NCI-H1930 (cell line): ENCODE measurements around the gene ADGRL3.
A peak's percentile ranks its signal among the peaks of the same experiment; 100 is the strongest.

Experiments used
- DNase-seq, 2 experiments: peaks; one replicate each; lab custom pipeline; 2025; lab: John Stamatoyannopoulos, UW

Gene ADGRL3

DNA sequence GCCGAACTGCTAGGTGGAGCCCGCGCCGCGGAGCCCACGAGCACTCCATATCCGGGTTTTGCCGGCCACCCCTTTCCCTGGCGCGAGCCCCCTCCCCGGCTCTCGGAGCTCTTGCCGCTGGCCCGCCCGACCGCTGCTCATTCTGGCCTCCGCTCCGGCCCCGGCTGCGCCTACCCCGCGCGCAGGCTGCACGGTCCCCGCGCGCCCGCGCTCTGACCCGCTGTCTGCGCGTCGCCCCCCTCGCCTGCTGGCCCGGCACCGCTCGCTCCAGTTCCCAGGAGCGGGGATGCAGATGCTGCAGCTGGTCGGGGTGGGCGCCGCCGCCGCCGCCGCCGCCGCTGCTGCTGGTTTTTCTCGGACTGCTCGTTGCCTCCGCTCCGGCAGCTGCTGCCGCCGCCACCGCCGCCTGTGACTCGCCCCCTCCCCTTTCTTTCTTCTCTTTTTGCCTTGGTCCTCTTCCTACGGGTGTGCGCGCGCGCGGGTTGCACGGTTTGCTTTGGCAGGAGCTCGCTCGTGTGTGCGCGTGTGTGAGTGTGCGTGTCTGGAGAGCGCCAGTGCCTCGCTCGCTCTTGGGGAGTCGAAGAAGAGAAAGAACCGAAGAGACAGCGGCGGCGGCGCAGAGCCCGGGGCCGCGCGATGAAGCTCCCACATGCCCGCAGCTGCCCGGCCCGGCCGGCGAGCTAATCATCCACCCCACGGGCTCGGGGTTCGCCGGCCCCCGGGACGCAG is at the start of gene ADGRL3:
ADGRL3 (plus strand) TSS at position 140 of the 729 bp plus-strand sequence.
- peak; percentile 48 to 63 for DNase-seq

DNA sequence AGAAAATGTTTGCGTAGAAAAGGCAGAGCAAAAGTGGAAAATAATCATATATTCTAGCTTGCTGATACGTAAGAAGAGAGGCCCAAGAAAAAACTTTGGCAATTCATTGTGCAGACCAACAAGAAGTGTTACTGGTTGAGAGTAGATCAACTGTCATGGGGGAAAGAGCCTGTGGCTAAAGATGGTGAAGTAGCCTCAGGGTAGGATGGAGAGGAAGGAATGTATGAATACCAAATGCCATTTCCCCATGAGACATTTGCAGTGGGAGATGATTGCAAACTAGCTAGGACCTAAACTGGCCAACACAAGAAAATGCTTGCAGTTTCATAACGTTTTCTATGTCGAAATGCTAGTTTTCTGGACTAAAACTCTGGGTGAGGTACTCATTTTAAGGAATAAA is 47.7 kb upstream of the ADGRL3 start:
- DNase-seq: no peak

DNA sequence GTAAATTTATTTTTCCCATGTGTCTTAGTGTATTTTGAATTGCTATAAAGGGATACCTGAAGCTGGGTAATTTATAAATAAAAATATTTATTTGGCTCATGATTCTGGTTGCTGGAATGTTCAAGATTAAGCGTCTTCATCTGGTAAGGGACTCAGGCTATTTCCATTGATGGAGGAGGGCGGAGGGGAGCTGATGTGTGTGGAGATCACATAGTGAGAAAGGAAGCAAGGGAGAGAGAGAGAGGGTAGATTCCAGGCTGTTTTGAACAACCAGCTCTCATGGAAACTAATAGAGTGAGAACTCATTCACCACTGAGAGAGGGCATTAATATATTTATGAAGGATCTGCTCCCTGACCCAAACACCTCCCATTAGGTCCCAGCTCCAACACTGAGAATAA is 39.6 kb upstream of the ADGRL3 start:
- no peak for DNase-seq

DNA sequence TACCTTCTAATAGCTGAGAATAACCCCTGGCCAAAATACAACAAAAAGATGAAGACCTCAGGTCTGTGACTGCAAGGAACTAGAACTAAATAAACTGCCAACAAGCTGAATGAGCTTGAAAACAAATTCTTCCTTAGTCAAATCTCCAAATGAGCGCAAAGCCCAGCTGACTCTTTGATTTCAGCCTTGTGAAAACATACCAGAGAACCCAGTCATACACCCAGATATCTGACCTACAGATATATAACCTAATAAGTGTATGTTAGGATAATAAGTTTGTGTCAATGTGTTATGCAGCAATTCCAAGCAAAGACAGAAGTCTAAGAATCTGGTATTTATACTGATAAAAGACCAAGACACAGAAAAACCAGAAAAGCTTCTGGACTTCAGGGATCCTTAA is 38.0 kb upstream of the ADGRL3 start:
- no peak for DNase-seq

DNA sequence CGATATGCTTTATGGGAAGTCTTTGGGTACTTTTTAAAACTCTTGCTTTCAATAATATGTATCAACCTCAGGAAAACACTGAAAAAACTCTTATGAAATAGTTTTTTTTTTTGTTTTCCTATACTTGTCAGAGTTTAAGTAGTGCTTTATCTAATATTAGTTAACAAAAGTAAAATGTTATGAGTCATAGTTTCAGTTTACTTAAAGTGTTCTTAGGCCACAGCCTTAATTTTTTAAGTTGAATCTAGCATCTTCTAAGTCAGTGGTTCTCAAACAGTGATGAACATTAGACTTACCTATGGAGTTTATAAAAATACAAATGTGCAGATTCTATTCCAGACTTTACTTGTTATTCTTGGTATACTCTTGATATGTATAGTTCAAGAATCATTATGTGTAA is 26.3 kb upstream of the ADGRL3 start:
- DNase-seq: no peak

DNA sequence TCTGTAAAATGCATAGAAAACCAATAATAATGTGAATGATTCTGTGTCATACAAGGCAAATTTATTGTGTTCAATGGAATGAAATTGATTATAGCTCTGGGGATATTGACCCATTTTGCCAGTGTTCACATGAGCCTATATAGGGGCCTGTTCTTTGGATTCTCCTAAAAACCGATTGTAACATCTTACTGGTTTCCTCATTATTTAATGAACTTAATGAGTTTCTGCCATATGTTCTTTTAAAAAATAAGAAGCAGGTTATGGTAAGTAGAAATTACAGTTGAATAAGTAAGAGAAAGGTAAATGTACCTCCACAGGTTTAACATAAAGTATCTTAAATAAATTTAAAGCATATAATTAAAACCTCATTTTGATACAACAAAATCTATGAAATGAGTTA is 24.6 kb upstream of the ADGRL3 start:
- no peak for DNase-seq

DNA sequence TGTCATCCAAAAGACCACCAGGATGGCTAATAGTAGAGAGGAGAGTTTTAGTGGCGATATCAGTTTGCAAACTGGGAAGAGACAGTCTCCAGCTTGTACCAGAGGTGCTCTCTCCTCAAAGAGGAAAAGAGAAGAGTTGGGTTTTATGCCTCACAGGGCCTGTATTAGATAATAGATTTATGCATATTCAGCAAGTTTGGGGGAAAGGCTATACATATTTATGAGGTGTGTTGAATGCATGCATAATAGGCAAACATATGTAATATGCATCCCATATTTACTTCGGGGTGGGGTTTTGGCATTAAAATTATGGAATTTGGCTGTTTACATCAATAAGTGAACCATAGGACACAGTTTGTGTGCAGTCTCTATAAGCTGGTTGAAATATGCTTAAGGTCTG is 22.8 kb upstream of the ADGRL3 start:
- no peak for DNase-seq

DNA sequence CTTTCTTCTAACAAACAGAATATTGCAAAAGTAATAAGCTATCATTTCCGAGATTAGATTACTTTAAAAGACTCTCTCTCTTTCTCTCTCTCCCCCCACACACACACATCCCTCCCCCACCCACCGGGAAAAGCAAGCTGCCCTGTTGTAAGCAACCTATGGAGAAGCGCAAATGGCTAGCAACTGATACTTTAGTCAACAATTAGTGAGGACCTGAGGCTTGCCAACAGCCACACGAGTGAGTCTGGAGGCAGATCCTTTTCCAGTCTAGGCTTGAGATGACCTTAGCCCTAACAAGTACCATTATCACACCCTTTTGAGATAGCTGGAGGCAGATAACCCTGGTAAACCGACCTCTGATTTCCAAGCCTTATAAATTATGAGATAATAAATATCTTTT is 19.7 kb upstream of the ADGRL3 start:
- DNase-seq: no peak

DNA sequence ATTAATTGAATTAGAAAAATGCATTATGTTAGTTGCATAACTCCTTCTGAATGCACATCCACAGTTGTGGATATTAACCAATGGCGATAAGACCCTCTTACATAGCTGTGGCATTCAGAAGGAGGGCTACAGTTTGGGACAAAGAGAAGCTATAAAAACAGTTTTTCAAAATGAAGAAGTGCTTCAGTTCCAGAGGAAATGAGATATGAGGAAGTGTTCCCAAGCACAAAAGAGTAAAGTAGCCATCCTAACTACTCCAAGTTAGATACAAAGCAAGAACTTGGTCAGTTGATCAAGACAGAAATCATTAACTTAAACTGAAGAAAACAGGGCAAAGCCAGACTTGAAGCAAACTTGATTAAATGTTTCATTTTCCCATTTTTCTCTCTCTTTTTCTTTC is 17.2 kb upstream of the ADGRL3 start:
- no peak for DNase-seq

DNA sequence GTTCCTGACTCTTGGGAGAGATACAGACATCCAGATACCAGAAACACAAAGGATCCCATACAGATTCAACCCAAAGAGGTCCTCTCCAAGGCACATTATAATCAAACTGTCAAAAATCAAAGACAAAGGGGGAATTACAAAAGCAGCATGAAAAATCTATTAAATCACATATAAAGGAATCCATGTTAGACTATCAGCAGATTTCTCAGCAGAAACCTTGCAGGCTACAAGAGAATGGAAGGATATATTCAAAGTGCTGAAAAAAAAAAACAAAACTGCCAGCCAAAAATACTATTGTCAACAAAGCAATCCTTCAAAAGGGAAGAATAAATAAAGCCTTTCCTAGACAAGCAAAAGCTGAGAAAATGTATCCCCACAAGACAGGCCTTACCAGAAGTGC is 14.8 kb upstream of the ADGRL3 start:
- DNase-seq: no peak

DNA sequence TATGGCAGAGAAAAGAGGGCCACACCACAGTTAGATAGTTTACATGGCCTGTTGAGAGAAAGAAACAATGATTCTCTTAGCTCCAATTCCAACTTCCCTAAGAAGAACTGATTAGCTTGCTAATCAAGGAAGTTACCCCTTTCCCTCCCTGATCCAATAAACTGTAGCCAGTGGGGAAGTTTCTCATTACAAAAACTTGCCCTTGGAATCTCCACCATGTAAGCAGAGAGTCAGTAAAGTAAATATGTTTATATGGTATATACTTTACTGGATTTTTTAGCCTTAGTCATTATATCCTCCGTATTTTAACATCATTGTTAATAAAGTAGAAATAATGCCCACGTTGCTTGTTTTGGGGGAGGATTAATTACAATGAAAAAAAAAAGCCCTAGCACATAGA is 7.7 kb upstream of the ADGRL3 start:
- DNase-seq: no peak

DNA sequence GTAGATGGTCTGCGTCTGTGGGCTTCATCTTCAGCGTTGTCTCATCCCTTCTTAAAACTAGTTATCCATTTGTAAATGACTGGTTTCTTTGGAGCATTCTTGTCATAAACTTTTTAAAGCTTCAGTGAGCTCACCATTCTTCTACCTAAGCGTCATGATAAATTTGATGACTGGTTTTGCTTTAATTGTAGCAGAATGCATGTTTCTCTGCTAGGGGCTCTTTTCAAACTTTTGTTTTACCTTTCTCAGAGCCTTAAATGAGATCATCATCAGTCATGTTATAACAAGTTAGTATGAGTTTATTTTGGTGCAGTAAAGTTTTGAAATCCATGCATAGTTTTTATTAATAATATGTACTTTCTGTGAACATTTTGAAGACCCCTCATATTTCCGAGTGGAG is 6.3 kb upstream of the ADGRL3 start:
- no peak for DNase-seq

DNA sequence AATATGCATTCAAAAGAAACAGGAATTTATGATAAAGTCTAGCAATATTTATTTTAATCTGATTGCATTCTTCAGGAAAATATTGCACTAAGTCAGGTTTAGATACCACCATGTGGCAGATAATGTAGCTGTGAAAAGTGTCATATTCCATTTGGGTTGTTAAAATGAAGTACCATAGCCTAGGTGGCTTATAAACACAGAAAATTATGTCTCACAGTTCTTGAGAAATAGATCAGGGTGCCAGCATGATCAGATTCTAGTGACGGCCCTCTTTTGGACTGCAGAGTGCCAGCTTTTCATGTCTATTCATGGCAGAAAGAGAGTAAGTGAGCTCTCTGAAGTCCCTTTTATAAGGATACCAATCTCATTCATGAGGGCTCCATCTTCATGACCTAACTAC is 5.6 kb upstream of the ADGRL3 start:
- no peak for DNase-seq

DNA sequence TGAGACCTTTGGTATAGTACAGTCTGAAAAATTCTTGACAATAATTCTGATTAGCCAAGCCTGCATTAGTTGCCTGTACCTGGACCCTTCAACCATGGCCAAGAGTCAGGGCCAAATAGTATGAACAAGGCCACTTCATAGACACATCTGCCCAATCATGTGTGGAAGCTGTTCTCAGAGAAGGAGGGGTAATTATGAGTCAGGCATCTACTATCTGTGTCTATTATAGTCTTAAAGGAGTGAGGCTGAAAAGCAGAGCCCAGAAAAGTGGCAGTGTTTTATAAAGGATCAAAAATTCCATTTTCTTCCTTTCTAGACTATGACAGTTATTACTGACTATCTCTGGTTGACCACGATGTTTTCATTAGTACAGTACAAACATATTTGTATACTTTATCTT is 5.0 kb upstream of the ADGRL3 start:
- DNase-seq: no peak

DNA sequence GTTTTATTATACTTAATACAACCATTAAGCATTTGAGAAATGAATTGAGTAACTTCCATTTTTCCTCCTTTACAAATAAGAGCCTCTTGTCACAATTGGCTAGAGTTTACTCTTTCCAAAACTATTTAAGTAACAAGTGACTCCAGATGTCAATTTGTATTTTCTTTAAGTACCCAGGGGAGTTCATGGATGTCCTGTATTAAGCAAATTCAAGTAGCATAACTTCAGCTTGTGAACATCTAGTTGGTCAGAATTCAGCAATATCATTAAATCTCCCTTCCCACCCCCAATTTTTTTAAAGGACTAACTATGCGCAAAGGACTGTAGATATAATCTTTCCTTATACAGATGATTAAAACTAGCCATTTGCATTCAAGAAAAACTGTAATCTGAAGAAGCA is 1.4 kb upstream of the ADGRL3 start:
- DNase-seq: no peak

DNA sequence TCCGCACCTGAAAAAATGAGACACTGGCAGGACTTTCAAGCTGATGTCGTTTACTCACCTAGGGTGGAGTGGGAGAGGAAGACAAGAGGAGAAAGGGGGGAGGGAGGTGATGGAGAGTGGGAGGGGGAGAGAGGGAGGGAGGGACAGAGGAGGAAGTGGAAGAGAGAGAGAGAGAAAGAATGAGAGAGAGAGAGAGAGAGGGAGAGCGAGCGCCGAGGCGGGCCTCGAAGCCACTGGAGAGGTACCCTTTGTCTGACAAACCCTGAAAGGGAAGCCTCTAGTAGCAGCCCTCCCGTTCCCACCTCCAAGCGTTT is 296 bp upstream of the ADGRL3 start:
- DNase-seq: no peak

DNA sequence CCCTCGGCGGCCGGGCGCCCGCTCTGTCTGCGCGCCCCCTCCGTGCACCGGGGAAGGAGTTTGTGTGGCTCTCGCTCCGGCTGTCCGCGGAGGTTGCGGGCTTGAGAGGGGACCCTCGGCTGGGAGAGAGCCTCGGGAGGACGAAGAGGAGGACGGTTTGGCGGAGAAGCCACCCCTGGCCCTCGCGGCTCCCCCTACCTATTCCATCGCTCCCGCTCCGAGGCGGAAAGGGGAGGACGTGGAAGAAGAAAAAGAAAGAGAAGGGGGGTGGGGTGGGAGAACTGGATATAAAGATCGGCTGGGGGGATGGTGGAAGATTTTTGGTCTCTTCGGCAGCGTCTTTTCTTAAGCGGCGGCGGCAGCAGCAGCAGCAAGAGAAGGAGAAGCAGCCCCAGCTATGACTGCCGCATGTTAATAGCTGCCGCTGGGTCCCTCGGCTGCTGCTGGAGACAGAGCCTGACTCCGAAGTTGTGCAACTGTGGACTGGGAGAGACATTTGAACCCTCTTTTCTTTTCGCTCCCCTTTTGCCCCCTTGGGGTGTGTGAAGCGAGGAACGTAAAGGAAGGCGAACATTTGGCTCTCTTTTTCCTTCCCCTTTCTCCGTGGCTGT is 895 bp downstream of the ADGRL3 start:
- DNase-seq: peak in 1 of 2 experiments; percentile 7

DNA sequence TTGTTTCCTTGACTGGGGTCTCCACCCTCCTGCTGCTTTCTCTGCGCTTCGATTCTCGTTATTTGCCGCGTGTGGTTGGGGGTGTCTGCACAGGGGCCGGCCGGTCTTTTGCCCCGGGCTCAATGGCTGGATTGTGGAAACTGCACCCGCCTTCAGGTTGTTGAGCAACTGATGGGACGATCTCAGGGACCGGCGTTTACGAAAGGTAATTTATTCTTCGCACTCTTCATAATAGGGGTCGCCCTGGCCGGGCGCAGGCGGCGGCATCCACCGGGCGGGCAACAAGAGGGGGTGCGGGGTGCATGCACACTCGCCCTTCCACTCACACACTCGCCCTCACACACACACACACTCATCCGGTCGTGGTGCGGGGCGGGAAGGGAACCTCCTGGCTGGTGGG is 1.4 kb downstream of the ADGRL3 start:
- DNase-seq: no peak

DNA sequence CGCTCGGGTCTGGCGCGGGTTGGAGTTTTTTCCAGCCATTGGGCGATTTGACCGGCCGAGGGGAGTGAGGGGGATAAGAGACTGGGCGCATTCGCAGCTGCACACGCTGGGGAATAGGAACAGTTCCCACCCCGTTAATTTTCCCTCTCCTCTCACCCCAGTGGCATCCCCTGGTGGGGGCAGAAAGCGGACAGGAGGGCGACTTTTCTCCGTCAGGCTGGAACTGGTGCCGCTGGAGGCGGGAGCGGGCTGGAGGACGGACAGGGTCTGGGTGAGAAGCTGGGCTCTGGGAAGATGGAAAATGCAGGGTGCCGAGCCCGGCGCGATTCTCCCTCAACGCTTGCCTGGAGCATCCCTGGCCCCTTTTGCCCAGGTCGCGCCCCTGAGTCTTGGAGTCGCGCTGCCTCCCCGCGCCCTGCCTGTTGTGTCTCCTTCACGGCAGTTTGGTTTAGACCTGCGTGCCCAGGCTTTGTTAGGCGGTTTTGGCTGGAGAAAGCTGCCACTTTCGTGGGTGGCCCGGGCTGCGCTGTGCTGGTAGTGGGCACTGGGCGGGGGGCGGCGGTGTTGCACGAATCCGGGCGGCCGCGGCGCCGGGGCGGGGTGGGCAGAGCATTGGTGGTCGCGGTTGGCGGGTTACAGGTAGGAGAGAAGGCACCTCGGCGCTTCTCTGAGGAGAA is 2.0 kb downstream of the ADGRL3 start:
- no peak for DNase-seq

DNA sequence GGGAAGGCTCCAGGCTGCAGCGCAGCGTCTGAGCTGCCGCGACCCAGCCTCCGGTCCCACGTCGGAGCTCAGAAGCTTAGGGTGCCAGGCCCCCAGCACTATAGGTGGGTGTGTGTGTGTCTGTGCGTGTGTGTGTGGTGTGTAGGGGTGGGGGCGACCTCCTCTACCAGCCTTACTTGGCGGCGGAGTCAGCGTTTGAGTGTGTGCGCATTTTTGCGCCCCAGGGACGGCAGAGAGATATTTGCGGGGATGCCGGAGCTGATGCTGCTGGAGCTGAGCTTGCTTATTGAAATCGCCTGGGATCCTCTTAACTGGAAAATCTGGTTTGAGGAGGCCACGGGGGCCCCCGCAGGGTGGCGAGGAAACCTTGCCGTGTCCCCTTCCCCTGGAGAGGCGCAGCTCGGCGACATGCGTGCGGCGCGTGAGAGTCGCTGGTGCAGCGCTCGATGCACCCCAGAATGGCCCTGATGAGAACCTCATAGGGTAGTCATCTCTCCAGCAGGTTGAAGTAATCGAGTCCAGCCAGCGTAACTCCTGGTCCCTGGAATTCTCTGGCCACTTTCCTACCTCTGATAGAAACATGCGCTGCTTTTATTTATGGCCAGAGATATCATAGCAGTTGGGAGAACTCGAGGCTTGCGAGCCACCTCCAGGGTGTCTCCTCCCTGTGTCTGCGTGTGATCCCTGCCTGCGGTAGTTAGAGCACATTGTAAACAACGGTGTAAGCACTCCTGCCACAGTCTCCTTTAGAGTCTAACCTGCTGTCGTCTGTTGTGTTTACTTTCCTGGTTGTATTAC is 2.7 kb downstream of the ADGRL3 start:
- peak; percentile 12 to 20 for DNase-seq

DNA sequence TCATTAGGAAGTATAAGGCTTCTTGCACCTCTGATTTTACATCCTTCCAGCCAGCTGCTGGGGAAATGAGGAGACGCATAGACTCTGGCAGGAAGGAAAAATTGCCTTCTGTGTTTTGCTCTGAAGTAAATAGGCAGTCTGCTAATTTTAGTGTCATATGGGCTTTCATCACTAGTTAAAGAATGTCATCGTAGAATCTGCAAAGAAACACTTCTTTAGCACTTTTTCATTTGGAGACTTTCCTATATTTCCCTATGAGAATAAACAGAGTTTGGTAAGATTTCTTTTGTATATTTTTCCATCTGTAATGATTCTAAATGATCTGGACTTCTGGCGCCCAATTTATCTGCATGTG is 3.3 kb downstream of the ADGRL3 start:
- no peak for DNase-seq

DNA sequence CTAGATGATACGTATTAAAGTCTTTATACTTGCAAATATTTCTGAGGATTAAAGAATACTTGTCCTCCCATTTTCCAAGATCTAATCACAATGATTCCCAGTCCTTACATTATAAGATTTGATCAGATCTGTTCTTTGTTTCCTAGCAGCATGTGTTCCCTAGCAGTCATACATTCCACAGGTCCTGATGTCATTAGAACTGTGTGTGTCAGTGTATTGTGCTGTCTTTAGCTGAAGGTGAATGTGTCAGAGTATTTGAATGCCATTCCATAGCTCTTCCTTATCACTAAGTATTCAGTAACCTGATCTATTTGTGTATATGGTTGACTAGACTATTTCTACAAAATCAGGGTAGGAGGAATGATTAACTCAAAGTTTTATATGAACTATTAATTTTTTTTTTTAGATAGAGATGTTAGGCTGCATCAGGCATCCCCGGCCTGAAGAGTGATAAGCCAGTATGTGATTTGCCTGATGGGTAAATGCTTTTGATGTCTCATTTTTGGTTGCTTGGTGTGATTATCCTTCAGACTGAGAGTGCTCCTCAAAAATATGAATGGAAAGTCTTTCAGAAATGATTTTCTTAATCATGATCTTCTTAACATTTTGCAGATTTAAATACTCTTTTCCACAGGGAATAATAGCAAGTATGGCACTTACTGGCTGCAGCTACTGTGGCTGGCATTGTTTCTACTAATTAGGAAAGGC is 4.4 kb downstream of the ADGRL3 start:
- no peak for DNase-seq
